Breast epithelium (tissue), 3 donors: ENCODE results near the gene FAM234A.

Experiments used
- POLR2AphosphoS5 ChIP-seq, 3 donors: sonication (generic); formaldehyde crosslinking; IDR thresholded peaks; one replicate each; pipeline ENCODE4 v1.6.1; 2017; ENCODE audit warnings: antibody characterized with exemption in 3 of 3
- TF ChIP-seq, protein P1 (sequence below), 3 donors: fragments of 450-650 bp; IDR thresholded peaks; one replicate each; pipeline ENCODE4 v1.5.1; 2016 to 2017; ENCODE audit warnings: antibody characterized with exemption in 3 of 3, mild to moderate bottlenecking in 3 of 3, moderate library complexity in 3 of 3

DNA sequence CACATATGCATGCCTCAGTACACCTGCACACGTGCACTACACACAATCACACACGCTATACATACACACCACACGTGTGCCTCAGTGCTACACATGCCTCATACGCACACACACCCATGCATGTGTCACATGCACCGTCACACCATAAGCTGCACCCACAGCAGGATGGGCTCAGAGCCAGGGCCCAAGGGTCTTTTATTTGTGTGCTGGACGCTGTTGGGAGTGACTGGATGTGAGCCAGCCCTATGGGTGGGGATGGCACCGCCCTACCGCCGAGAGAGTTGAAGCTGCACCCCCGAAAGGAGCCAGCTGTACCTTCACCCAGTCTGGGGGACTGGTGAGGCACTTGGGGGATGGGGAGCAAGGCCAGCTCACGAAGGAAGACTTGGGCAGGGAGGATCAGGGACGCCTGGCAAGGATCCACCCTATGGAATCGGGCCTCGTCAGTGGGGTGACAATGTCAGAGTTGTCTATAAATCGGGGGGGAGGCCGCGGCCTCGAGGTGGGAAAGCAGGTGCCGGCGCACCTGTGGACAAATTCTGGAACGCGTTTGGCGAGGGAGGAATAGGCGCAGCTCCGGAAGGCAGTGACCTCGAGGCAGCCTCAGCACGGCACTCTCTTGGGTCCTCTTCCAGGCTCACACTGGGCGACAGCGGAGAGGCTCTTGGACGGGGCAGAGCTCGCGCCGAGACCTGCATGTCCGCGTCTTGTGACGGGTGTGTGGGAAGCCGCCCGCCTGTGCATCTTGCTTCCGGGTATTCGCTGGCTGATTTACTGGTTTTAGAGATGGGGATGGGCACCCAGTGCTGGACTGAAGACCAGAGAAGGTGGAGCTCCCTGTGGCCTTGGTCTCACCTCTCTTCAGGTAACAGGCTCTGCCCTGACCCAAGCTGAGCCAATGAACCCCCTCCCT, 33.8 kb downstream of the FAM234A start:
- TF ChIP-seq POLR2AphosphoS5 (IDR thresholded peaks at IDR 0.05): no peak
- TF ChIP-seq, protein P1, sequence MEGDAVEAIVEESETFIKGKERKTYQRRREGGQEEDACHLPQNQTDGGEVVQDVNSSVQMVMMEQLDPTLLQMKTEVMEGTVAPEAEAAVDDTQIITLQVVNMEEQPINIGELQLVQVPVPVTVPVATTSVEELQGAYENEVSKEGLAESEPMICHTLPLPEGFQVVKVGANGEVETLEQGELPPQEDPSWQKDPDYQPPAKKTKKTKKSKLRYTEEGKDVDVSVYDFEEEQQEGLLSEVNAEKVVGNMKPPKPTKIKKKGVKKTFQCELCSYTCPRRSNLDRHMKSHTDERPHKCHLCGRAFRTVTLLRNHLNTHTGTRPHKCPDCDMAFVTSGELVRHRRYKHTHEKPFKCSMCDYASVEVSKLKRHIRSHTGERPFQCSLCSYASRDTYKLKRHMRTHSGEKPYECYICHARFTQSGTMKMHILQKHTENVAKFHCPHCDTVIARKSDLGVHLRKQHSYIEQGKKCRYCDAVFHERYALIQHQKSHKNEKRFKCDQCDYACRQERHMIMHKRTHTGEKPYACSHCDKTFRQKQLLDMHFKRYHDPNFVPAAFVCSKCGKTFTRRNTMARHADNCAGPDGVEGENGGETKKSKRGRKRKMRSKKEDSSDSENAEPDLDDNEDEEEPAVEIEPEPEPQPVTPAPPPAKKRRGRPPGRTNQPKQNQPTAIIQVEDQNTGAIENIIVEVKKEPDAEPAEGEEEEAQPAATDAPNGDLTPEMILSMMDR (IDR thresholded peaks at IDR 0.05): no peak
